ENCODE results near the gene ACRV1.
"Not testable (repeated sequence)": the region's sequence is repeated elsewhere in the genome, so short reads cannot be mapped to it uniquely, and the experiment has no call there.

ACRV1 gene, protein sequence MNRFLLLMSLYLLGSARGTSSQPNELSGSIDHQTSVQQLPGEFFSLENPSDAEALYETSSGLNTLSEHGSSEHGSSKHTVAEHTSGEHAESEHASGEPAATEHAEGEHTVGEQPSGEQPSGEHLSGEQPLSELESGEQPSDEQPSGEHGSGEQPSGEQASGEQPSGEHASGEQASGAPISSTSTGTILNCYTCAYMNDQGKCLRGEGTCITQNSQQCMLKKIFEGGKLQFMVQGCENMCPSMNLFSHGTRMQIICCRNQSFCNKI

DNA sequence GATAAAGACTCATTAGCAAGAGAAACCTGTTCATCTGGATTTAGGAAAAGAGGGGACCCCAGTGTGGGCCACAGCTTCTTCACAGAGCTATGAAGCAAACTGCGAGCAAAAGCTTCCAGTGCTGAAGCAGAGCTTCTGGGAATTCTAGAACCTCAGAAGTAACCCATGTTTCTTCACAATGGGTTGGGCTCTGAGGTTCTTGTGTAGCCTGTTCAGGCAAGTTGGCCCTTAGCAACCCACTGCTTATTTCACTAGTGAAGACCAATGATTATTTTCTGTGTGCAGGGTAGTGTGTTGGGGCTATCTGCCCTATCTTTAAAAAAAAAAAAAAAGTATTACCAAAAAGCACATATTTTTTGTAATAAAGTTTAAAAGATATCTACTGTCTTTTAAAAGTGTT lies at the start of gene ACRV1:
TSS of gene ACRV1 (minus strand) at position 101 of the 400 bp plus-strand sequence. CDS start at position 34, 67 bp downstream.
- DNase-seq = no peak

- no peak for DNase-seq
Measured at GRCh38 chr11:125728969-125729368, 48.3 kb upstream of the ACRV1 start.

GRCh38 chr11:125724125-125724524 lies 43.5 kb upstream of the ACRV1 start:
- DNase-seq = peak; percentile 13

- DNase-seq = no peak
Measured at GRCh38 chr11:125720781-125721180, 40.1 kb upstream of the ACRV1 start.

DNA sequence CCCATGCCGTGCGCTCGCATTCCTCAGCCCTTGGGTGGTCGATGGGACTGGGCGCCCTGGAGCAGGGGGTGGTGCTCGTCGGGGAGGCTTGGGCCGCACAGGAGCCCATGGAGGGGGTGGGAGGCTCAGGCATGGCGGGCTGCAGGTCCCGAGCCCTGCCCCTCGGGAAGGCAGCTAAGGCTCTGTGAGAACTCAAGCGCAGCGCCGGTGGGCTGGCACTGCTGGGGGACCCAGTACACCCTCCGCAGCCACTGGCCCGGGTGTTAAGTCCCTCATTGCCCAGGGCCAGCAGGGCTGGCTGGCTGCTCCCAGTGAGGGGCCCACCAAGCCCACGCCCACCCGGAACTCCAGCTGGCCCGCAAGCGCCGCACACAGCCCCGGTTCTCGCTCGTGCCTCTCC lies 24.0 kb upstream of the ACRV1 start:
- DNase-seq = not testable (repeated sequence)

DNA sequence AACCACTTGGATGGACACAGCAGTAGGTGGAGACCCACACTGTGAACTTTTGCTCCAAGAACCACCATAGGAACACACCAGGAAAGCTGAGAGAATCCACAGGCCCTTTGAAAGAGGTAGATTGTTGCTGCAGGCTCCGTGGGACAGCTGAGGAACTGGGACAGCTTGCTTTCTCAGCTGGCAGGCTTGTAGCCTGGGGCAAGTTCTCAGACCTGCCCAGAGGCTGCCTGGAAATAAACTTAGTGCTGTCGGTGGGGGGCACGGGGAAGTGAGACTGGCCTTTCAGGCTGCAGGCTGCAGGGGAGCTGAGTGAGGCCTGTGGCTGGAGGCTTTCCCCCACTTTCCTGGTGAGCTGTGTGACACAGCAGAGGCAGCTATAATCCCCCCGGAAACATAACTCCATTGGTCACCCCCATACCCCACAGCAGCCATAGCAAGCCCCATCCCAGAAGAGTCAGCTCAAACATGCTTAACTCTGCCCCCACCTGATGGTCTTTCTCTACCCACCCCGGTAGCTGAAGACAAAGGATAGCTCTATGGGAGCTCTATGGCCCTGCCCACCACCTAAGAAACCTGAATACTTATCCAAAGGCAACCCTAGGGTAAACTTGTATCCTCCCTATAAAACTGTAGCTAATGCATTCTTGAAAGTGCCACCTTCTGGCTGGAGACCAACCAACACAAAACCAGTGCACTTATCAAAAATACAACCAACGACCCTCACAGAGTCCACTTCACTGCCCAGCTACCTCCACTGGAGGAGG lies 21.4 kb upstream of the ACRV1 start:
- no peak for DNase-seq

GRCh38 chr11:125701018-125701610 lies 20.5 kb upstream of the ACRV1 start:
- no peak for DNase-seq

- no peak for DNase-seq
Measured at GRCh38 chr11:125694951-125695350, 14.3 kb upstream of the ACRV1 start.

GRCh38 chr11:125692887-125693286 lies 12.2 kb upstream of the ACRV1 start:
- DNase-seq = no peak

DNA sequence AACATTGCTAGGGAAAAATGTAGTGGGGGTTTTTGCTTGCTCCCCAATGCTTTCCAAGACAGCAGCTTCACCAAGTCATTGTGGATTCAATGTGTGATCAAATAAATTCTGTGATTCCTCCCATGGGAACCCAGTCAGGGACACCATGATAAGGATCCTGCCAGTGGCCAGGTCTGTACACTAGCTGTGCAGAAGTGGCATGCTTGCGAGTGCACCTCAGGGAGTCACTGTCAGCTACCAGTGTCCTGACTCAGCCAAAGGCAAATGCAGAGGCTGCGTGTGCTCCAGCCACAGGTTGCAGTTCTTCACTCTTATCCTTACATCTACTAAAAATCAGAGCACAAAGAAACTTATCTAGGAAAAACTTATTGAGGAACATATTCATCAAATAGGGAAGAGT lies 9.4 kb upstream of the ACRV1 start:
- DNase-seq = no peak

DNA sequence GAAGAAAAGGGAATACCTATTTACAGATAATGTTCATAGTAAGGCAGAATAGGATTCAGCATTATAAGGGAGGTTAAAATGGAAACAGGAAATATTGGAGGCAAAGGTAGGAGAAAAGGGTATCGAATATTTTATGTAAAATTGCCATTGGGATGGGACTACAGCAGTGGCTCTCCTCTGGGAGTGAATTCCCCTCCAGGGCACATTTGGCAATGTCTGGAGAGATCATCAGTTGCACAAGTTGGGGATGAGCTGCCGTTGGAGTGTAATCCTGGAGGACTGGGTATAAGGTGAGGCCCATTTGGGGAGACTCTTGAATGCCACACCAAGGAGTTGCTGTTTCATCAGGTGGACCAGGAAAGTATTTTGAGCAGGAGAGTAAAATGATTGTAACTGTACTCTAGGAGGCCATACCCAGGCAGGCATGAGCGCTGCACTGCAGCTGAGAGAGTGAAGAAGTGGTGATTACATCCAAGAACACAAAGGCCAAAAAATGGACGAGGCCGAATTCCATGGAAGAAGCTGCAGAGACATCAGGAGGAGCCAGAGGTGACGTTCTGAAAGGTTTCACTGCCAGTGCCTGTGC lies 8.7 kb upstream of the ACRV1 start:
- DNase-seq = no peak

DNA sequence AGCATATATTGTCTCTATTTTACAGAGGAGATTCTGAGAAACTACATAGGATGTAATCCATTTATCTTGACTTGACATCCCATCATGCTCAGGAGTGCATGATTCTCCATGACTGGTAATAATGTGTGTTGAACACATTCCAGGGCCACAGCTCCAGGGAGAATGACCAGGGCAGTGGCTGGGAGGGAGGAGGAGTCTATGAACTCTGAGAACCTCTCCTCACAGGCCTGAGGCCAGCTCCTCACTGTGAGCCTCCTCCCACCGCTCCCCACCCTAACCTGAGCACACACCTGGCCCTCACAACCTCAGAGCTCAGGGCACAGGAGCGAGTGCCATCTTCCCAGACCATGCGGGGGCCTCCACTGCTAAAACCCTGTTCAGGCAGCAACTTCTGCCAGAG lies 8.0 kb upstream of the ACRV1 start:
- DNase-seq = no peak

GRCh38 chr11:125688066-125688465 lies 7.4 kb upstream of the ACRV1 start:
- DNase-seq = no peak

- no peak for DNase-seq
Measured at GRCh38 chr11:125685228-125685627, 4.6 kb upstream of the ACRV1 start.

GRCh38 chr11:125679837-125680236 lies 810 bp downstream of the ACRV1 start:
- no peak for DNase-seq

GRCh38 chr11:125679397-125679796 lies 1.2 kb downstream of the ACRV1 start:
- DNase-seq = peak; percentile 25

GRCh38 chr11:125675196-125675595 lies 5.5 kb downstream of the ACRV1 start:
- no peak for DNase-seq

DNA sequence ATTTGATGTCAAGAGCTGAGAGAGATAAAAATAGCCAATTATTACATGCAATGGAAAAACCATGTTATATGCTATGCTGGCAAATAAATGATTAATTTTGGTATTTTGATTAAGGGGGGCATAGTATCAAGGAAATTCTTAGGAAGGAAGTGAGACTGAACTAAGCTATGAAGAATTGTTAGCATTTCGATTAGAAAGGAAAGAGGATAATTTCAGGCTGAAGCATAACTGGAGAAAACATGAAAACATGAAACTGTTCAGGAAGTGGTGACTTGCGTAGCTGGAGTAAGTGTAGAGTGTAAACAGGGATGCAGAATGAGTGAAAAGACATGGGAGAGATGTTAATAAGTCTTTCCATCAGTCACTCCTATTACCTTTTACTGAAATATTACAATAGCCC lies 6.4 kb downstream of the ACRV1 start:
- DNase-seq = no peak

GRCh38 chr11:125671561-125671960 lies 9.1 kb downstream of the ACRV1 start:
- no peak for DNase-seq

- no peak for DNase-seq
Measured at GRCh38 chr11:125670172-125670571, 10.5 kb downstream of the ACRV1 start.

DNA sequence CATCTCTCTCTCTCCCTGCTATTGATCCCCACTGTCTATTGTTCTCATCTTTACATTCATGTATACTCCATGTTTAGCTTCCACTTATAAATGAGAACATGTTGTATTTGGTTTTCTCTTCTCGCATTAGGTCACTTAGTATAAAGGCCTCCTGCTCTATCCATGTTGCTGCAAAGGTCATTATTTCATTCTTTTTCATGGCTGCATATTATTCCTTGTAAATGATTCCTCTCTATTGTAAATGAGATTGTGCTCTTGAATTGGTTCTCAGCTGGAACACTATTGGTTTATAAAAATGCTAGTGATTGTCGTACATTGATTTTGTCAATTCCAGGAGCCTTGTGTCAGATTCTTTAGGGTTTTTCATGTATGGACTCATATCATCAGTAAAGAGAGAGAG lies 13.5 kb downstream of the ACRV1 start:
- no peak for DNase-seq

DNA sequence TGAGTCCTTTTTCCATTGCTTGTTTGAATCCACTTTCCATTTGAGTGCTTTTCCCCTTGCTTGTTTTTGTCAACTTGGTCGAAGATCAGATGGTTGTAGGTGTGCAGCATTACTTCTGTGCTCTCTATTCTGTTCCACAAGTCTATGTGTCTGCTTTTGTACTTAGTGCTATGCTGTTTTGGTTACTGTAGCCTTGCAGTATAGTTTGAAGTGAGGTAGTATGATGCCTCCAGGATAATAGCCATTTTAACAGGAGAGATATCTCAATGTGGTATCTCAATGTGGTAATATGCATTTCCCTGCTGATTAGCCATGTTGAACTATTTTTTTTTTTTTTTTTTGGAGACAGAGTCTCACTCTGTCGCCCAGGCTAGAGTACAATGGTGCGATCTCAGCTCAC lies 16.7 kb downstream of the ACRV1 start:
- DNase-seq = no peak

GRCh38 chr11:125662689-125663088 lies 18.0 kb downstream of the ACRV1 start:
- DNase-seq = no peak
